GM03348 (cell line): ENCODE data around the gene NAB1.
"Not testable (repeated sequence)": the region's sequence is repeated elsewhere in the genome, so short reads cannot be mapped to it uniquely, and the experiment has no call there.

Experiments
- DNase-seq: peaks from one replicate; pipeline ENCODE4 v3.0.0; 2012; ENCODE audit warnings: low spot score

NAB1 gene

GRCh38 chr2:190670182-190670946 is 21.5 kb downstream of the NAB1 start:
- no peak for DNase-seq

- DNase-seq = no peak
Observed at GRCh38 chr2:190674966-190675650, 26.2 kb downstream of the NAB1 start.

- no peak for DNase-seq
Observed at GRCh38 chr2:190677255-190677654, 28.4 kb downstream of the NAB1 start.

GRCh38 chr2:190678444-190679162 is 29.7 kb downstream of the NAB1 start:
- DNase-seq = no peak

- no peak for DNase-seq
Observed at GRCh38 chr2:190679391-190679790, 30.5 kb downstream of the NAB1 start.

GRCh38 chr2:190679813-190680591 is 31.1 kb downstream of the NAB1 start:
- DNase-seq = no peak

GRCh38 chr2:190682168-190682567 is 33.3 kb downstream of the NAB1 start:
- DNase-seq = no peak

GRCh38 chr2:190683802-190684201 is 34.9 kb downstream of the NAB1 start:
- DNase-seq = no peak

- DNase-seq = no peak
Observed at GRCh38 chr2:190684931-190685330, 36.0 kb downstream of the NAB1 start.

GRCh38 chr2:190685333-190685732 is 36.5 kb downstream of the NAB1 start:
- no peak for DNase-seq

GRCh38 chr2:190693533-190694232 is 44.8 kb downstream of the NAB1 start:
- no peak for DNase-seq

GRCh38 chr2:190694479-190694878 is 45.6 kb downstream of the NAB1 start:
- DNase-seq = no peak

- no peak for DNase-seq
Observed at GRCh38 chr2:190695739-190696138, 46.9 kb downstream of the NAB1 start.

- no peak for DNase-seq
Observed at GRCh38 chr2:190696792-190697398, 48.0 kb downstream of the NAB1 start.

- DNase-seq = no peak
Observed at GRCh38 chr2:190697421-190697820, 48.5 kb downstream of the NAB1 start.

GRCh38 chr2:190698895-190699294 is 50.0 kb downstream of the NAB1 start:
- DNase-seq = peak; percentile 43

- no peak for DNase-seq
Observed at GRCh38 chr2:190701586-190701985, 52.7 kb downstream of the NAB1 start.

- no peak for DNase-seq
Observed at GRCh38 chr2:190705280-190705679, 56.4 kb downstream of the NAB1 start.

- no peak for DNase-seq
Observed at GRCh38 chr2:190707726-190708125, 58.8 kb downstream of the NAB1 start.

GRCh38 chr2:190708650-190709049 is 59.8 kb downstream of the NAB1 start:
- not testable (repeated sequence) for DNase-seq

- DNase-seq = no peak
Observed at GRCh38 chr2:190711069-190711468, 62.2 kb downstream of the NAB1 start.
